Stimulated activated CD8-positive, alpha-beta memory T cell treated with anti-CD3 and anti-CD28 coated beads, Interleukin-7, amount 100 ng/mL, for 1 hour (primary cell): ENCODE results near the gene NRG2.

ENCODE experiments used
- DNase-seq, 2 donors: peaks; one replicate each; pipeline ENCODE4 v3.0.0-alpha.2; 2020; ENCODE audit warnings: low read depth in 2 of 2

The NRG2 gene

DNA sequence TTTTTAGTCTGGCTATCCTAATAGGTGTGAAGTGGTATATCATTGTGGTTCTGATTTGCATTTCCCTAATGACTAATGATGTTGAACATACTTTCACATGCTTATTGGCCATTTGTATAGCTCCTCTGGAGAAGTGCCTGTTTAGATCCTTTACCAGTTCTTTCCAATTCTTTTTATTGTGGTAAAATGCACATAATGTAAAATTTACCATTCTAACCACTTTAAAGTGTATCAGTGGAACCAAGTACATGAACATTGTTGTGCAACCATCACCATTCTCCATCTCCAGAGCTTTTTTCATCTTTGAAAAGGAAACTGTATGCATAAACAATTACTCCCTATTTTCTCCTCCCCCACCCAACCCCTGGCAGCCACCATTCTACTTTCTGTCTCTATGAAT is 95.4 kb downstream of the NRG2 start:
- DNase-seq = no peak

DNA sequence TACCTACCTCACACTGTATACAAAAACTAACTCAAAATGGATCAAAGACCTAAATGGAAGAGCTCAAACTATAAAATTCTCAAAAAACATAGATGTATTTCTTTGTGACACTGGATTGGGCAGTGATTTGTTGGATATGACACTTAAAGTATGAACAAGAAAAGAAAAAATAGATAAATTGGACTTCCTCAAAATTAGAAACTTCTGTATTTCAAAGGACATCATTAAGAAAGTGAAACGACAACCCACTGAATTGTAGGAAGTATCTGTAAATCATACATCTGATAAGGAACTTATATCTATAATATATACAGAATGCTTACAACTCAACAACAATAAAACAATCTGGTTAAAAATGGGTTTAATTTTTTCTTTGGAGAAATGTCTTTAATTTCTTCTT is 96.7 kb downstream of the NRG2 start:
- no peak for DNase-seq

DNA sequence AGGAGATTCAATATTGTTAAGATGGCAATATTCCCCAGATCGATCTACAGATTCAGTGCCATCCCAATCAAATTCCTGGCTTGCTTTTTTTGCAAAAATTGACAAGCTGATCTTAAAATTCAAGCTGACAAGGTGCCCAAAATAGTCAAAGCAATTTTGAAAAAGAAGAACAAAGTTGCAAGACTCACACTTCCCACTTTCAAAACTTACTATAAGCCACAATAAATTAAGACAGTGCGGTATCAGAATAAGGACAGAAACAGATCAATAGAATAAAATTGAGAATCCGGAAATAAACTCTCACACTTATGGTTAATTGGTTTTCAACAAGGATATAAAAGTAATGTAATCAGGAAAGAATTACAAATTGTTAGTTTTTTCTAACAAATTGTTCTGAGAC is 97.1 kb downstream of the NRG2 start:
- no peak for DNase-seq

DNA sequence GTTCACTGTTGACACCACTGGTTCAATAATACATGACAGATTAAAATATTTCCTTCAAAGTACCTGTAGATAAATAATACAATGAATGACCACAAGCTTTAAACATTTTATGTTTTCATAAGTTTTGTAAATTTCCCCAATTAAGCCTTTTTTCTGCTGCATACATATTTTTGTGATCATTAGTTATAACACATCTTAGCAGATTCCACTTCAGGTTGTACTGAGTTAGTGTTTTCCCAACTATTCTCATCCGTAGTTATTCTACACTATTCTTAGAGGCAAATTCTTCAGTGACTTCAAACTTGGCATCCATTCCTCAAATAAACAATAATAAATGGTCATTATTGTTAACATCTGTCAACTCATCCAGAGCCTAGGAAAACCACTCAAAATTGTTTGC is 100.9 kb downstream of the NRG2 start:
- DNase-seq = no peak

DNA sequence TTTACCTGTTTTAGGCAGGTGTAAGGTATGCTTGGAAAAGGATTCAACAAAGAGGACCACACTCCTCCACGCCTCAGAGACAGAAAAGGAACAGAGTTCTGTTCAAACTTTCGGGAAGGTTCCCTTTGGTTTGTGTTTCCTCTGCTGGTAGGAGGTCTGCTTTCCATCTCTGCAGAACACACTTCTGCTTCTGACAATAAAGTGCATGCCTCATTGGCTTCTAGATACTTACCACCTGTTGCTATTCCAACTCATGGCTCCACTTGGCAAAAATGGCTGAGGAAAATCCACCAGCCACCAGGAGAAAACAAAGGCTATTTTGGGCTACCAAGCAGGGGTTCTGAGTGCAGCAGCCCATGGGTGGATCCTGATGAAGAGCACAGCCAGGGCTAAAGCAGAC is 112.7 kb downstream of the NRG2 start:
- DNase-seq = no peak

DNA sequence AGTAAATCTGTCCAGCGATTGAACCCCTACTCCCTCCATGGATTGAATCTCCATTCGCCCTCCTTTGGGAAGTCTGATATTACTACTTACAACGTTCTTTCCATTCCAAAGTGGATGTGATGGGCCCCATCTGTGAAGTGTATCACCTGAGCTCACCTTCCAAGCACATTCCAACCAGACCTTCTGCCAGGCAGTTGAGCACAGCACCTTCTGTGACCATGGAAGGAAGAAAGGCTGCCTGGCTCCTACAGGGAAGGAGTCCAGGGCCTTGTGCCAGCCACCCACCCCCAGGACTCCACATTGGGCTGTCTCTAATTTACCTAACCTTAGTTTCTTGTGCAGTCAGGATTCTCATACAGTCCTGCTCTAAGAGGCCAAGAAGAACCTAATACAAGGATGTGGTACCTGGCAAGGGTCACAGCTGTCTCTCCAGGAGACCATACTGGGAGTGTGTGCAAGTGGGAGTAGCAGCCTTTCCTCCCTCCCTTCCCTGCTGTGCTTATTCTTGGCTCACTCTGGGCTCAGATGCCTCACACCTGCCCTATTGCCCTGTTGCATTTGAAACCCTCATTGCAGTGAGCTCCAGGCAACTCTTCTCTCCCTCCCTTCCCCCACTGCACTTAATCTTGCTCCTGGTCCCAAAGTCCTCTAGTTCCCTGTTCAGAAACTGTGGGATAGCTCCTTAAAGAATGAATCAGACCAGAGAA is 116.1 kb downstream of the NRG2 start:
- DNase-seq = no peak

DNA sequence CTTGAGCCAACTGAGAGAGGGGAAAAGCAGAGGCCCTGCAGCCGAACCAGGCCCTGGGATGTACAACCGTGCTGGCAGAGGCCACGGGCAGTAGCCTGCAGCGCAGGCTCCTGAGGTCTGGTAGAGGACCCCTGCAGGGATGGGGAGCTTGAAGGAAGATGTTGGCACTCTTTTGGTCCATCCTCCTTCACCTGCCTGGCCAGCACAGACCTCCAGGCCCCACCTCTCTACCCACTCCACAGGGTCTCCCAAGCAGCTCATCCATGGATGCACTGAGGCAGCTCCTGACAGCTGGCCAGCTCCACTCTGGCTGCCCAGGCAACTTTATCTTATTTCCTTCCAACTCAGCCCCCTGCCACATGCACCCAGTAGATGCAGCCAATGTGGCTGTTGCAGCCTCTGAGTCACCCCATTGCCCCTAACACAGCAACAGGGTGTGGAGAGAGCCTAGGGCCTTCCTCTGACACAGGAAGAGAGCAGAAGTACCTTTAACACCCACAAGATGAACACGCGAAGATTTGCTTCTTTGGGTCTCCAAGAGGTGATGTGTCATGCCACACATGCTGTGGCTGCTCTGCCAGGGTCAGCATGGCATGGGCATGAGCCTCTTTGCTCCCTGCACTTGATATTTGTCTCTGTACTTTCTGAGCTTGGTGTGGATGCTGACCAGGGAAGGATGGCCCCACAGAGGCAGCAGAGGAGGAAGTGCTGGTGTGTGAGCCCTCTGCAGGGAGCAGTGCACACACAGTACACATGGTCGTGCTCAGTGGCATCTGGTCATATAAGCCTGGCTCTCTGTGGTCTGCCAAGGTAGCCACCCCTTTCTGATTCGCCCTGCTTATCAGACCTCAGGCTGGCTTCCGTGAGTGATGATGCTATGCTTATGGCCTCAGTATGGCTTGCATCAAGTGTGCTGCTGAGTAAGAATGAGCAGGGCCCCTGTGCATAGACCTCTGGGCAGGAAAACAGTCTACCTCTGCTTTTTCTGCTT is 117.2 kb downstream of the NRG2 start:
- DNase-seq = no peak

DNA sequence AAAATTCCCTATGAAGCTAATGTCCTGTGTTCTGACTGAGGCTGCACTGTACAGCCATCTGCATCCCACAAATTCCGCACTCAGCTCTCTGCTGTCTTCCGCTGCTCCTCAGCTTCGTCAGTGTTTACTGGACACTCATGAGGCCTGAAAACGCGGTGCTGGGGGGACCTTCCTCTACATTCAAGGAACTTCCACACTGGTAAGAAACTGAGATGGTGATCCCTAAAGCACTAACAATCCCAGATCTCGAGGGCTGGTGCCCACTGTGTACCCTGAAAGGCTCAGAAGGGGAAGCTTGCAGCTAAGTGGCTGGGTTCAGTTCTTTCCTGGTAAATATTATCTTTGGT is 117.9 kb downstream of the NRG2 start:
- no peak for DNase-seq

DNA sequence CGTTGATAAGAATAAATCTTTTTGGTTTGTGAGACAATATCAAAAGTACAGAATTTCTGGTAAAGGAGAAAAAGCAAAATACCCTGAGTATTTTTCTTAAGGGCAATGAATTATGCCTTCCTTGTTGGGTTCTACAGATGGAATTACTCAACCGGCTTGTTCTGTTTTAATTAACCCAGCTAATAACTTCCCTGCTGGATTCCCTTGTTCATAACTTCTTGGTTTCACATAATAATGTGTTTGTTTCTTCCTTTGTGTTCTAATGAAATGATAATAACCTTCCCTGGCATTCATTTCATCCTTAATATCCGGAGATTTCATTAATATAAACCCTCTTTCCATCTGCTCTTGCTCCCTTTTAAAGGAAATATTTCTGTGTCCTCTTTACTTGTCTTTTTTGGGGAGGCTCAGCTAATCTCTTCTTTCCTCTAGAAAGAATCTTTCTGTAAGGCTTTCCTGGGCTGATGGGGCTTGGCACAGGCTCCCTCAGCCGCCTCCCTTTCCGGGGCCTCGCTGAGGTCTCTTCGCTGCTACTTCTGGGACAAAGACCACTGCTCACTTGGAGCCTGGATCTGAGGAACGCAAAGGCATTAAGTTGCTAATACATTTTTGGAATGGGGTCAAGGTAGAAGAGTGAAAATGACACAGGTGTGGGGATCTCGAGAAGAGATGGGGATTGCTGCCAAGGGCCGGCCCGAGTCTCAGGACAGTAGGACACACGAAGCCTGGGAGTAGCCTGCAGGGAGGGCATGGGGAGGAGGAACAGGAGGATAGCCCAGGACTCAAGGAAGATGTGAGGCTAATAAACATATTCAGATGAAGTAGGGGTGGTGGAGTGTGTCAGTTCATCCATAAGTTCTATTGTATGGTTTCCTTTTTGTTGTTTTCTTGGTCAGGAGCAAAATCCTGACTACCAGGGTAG is 118.5 kb downstream of the NRG2 start:
- DNase-seq = no peak

DNA sequence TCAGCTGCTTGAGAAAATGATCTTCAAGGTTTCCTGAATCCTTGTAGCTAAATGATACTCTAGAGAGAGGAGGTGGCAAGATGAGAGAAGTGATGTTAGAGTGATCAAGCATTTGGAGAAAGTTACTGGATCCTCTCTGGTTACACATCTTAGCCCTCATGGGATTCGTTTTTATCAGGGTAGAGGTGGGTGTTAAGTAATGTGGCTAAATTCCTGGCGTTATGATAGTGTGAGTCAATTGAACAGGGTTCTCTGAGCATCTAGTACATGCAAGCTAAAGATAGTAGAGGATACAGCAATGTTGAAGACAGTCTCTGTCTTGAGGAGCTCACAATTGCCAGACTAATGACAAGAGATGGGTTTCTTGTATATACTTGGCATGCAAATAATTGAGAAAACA is 123.8 kb downstream of the NRG2 start:
- DNase-seq = no peak

DNA sequence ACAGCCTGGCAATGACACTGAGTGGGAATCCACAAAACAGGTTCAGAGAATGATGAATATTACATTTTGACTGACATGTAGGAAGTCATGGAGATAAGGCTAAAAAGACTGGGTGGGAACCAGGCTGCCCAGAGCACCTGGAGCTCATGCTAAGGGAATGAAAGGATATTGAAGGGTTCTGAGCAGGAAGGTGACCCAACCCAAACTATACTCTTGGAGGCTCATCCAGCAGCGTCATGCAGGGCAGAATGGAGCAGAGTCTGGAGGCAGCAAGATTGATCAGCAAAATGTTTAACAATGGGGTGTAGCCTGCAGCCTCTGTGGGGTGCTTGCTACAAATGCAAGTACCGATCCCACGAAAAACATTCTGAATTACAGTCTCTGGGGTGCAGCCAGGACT is 127.3 kb downstream of the NRG2 start:
- DNase-seq = no peak

DNA sequence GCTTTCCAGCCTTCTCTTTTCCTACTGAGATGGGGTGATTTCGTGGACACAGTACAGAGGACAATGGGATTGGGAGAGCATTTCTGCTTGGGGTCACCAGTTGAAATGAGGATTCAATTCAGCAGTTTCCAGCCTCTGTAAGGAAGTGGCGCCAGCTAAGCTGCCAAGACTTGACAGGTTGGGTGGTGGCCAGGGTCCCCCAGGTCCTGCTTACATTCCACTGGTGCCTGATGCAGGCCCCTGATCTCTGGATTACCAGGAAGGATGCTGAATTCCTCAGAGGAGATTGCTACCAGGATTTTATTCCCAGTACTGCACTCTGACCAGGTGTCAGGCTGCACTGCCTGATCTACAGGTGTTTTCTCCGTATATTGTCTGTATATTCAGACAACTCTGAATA is 127.8 kb downstream of the NRG2 start:
- no peak for DNase-seq

DNA sequence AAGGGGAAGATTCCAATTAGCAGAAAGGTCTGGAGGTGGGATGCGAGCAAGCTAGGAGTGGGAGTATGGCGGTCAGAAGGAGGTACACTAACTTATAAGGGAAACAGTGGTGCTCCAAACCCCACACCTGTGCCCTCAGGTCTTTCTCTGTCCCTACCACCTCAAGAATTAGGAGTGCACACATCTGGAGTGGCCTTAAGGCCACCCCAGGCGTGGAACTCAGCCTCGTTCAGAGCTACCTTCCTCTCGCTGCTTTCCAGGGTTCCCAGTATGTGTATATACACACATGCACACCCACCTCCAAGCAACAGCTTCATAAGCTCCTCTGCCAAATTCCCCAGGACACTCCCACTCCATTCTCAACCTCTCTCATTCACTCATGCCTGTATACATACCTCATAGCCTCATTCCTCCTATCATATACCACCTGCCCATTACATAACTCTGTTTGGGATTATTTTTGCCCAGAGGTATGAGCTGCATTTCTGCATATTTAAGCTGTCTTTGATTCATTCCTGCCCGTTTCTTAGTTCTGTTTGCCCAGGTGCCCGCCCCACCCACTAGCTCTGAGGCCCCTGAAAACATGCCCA is 128.8 kb downstream of the NRG2 start:
- DNase-seq = no peak

DNA sequence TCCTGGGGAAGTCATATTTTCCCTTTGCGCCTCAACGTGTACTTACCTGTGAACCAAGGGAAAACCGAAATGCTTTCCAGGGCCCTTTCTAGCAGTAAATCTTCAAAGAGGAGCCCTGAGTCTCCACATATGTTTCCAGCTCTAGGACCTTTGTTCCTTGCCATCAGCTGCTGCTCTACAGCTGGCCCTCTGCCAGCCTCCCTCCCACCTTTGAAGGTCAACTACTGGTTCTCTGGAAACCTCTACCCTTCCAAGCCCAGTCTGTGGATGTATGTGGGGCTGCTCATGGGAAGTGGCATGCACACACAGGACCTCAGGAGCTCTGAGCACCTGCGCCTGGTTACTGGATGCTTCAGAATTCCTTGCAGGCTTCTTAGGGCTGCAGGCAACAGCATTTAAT is 130.3 kb downstream of the NRG2 start:
- DNase-seq = no peak

DNA sequence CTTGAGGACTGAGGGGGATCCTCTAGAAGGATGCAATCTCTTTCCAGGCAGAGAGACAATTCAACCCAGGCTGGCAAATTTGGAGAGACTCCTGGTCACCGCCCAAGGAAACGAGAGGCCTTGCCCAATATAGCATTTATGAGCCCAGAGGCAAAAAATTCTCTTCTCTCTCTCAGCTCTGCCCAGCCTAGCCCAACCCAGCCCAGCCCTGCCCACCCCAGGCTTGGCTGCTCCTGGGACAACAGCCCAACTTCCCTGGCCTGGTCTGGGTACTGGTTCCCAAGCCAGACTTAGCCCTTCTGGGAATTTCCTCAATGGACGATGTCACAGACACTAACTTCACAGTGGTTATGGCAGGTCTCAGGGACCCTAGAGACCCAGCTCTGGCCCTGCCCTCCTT is 130.9 kb downstream of the NRG2 start:
- no peak for DNase-seq

DNA sequence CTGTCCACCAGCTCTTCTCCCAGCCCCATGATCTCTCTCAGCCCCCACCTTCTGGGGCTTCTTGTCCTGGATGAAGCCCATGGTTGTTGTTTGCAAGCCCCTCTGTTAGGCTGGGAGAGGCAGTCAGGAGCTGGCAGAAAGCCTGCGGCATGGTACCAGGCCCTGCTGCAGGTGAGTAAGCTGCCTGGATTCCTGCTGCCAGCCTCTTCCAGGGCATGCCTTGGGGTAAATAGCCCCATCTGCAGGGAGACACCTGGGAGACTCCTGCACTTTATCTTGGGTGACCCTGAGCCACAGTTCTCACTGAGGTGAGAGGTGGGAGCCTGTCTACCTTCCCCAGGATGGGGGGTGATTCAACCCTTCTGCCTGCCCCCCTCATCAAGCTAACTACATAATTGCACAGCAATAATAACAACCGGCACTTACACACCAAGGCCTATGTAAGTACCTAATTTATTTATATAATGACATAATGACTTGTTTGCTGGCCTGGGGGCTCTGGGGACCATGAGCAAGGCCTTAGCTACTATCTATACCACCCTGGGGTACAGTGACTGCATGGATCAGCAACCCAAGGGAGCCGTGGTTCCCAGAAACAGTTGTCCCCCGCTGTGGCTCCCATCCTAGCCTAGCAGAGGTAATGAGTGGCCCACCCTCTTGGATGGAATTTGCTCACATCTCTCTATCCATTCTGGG is 131.5 kb downstream of the NRG2 start:
- no peak for DNase-seq

DNA sequence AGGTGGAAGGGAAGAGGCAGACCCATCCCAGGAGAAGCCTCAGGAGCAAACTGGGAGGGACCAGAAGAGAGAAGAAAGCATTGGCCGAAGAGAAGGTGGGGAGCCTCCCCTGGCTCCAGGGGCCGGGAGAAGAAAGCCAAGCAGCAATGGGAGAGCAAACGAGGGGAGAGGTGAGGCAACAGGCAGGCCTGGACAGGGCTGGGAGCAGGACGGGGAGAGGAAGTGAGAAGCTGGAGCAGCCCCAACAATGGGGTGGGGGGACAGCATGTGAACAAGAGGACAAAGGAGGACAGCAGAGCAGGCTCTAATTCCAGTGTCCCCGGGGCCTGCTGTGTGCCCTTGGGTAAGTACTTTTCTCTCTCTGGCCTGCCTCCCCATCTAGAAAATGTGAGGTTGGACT is 132.2 kb downstream of the NRG2 start:
- no peak for DNase-seq

DNA sequence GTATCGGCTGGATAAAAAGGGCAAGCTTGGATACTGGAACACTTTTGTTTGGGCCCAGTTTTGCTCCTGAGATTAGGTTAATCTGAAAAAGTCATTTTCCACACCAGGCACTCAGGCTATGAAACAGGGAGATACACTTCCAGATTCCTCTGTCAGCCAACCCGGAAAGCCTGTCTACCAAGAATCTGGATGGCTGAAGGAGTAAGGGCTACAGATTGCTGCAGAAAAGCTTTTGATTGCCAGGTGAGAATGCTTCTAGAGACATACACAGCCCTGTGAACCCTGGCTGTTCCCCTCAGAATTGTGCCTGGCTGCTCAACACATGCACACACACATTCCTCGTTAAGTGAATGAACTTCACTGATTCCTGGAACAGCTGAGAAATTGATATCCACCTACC is 133.1 kb downstream of the NRG2 start:
- DNase-seq = no peak

DNA sequence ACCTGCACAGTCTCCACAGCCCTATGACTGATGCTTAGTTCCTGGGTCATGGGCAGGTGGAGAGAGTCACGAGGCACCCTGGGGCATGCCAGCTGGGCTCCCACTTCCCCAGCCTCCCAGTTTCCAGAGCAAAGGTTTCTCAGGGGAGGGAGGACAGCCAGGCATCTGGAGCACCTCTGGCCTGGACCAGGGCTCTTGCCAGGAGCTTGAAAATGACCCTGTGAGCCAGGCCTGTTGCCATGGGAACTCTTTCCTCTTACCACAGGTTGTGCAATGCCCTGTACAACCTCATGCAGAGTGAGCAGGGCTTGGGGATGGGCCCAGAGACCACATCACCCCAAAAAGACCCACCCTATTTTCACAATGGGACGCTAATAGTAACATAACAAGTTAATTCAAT is 134.3 kb downstream of the NRG2 start:
- DNase-seq = no peak

DNA sequence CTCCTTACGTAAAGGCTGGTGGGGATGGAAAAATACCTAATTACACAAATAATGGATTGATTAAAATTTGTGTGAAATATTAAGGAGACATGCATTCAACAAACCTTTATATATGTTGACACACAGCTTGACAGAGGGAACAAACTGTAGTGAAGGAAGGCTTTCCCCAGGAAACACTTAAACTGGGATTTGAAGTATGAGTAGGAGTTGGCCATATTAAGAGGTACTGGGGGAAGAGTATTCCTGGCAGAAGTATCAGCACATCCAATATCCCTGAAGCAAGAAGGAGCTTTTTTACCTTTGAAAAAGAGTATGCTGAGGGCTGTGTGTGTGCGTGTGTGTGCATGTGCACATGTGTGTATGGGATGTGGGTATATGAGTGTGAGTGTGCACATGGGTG is 136.4 kb downstream of the NRG2 start:
- DNase-seq = no peak
